ENCODE data around the gene ZFP64.

ZFP64 gene

DNA sequence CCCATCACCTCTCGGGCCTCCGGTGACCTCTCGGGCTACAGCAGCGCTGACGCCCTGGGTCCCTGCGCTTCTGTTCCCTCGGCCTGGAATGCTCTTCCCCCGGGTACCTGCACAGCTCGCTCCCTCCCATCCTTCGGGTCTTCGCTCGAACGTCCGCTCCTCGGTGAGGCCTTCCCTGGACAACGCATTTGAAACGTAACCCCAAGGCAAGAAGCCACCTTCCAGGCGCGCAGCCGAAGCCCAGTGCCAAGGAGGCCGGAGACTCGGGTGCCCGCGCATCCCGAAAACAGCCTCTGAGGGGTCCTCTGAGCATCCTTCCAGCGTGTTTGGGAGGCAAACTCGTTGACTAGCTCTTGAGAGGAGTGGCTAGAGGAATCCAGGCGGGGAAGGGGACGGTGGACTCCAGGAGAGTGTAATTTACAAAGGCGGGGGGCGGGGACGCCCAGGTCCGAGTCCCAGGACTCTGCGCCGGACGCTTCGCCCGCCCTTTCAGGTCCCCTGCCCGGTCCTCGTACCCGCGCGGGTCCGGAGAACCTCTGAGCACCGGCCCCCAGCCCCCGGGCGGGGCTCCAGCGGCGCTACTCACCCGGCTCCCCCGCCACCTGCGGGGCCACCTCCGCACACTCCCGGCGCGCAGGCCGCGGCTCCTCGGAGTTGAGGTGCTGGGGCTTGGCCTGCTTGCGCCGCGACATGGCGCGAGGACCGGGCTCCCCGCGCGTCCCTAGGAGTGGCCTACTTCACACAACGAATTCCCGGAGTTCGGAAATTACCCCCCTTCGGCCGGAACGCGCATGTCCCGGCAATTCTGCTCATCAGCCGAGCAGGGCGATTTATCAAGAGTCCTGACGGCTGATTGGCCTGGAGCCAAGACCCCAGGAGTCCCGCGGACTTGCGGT, 86.8 kb downstream of the ZFP64 start:
- no peak for DNase-seq (ENCODE audit: low read depth in 2 of 2)

DNA sequence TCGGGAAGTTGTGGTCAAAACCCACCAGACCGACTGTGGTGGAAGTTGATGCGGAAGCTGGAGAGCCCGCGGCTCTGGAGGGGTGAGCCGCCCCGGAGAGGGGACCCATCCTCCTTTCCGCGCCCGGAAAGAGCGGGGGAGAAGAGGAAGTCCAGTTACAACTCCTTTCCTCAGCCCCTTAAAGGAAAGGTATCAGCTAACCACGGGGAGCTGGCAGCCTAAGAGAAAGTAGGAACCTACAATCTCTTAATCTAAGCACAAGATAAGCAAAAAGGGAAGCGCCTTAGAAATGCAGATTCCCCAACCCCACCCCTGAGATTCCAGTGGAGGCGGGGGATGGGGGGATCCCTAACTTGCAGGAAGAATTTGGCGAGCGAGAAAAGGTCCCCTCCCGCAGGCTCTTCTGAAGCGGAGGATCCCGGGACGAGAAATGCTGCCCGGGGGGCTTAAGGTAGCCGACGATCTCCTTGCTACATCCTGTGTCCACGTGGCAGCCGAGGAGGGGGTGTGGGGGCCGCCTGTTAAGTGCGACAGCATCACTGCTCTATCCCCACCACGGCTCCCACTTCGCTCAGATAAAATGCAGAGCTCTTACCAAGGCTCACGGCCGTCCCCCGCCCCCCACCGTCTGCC, 87.5 kb downstream of the ZFP64 start:
- no peak for DNase-seq (ENCODE audit: low read depth in 2 of 2)

DNA sequence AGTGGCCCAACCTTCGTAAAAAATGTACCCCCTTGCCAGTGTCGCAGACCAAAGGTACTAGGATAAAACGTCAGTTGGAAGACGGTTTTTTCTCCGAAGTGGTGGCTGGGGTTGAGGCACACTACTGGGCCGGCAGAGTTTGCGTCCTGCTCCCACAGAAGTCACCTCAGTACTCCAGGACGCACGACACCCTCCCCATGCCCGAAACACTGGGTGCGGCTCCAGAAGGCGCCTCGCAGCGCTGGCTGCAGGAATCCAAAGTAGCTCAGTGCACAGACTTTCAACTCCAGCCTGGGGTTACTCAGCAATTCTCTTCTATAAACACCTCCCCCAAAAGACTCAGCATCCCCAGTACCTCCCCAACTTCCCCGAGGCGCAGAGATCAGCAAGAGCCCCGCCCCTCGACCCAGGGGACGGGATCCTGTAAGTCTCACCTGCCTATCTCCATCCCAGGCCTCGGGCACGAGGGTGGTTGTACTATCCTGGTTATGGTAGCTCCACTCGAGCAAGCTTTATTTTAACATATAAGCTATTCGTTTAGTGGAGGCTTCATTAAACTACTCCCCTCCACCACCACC, 88.2 kb downstream of the ZFP64 start:
- DNase-seq (ENCODE audit: low read depth in 2 of 2), result no peak

DNA sequence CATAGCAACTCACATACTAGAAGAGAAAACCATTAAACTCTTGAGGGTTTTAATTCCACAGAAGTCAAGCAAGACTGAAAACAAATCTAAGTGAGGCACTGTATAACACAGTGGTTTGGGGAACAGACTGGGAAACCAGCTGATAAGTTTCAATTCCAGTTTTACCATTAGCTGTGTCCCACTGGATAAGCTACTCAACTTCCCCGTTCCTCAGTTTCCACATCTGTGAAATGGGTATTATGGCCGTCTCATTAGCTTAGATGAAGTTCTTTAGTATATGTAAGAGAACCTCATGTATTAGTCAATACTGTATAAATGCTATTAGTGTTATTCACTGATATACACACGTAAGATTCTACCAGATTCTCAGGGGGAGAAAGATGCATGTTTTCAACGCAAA, 89.0 kb downstream of the ZFP64 start:
- DNase-seq (ENCODE audit: low read depth in 2 of 2), result no peak

DNA sequence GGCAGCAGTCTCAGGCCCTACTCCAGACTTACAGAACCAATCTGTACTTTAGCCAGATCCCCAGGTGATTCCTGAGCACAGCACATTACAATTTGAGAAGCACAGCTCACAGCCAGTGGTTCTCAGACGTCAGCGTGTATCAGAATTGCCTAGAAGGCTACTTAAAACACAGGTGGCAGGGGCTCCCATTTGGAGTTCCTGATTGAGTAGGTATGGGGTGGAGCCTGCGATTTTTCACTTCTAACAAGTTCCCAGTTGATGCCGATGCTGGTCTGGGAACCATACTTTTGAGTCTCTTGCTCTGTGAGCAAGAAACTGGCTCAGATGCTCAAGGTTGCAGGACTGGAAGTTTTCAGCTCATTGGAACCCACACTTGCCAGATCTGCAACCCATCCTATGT, 89.5 kb downstream of the ZFP64 start:
- DNase-seq (ENCODE audit: low read depth in 2 of 2), result no peak
